Large intestine (tissue), 3 donors: ENCODE results near the gene CCR7. TPM values are rescaled to one million over a fixed set of nuclear protein-coding genes. Genes with fewer than 3 reads are reported as not detected.

ENCODE experiments used
- DNase-seq, 2 donors: peaks; one replicate each; pipeline versions ENCODE4 v3.0.0 to v3.0.0-alpha.2; 2013
- H3K27ac ChIP-seq: one replicate; pipeline ENCODE4 v1.5.1; 2013; ENCODE audit warnings: low read length
- H3K27me3 ChIP-seq: 2 replicates; pipeline ENCODE4 v1.6.1; 2013; ENCODE audit warnings: low read length; ENCODE audit not compliant: control insufficient read depth, insufficient read depth
- H3K36me3 ChIP-seq: 2 replicates; pipeline ENCODE4 v1.6.1; 2013; ENCODE audit warnings: low read length; ENCODE audit not compliant: control insufficient read depth, insufficient read depth
- H3K4me1 ChIP-seq: one replicate; pipeline ENCODE4 v1.6.1; 2013; ENCODE audit warnings: low read length; ENCODE audit not compliant: control insufficient read depth, insufficient read depth
- H3K4me3 ChIP-seq: one replicate; pipeline ENCODE4 v1.5.1; 2013; ENCODE audit warnings: low read length
- H3K9me3 ChIP-seq: one replicate; pipeline ENCODE4 v1.6.1; 2013; ENCODE audit warnings: mild to moderate bottlenecking, low read depth, low read length, moderate library complexity; ENCODE audit not compliant: control insufficient read depth
- WGBS: methylation state at CpG from one replicate; pipeline ENCODE4 v1.1.5; 2013; ENCODE audit warnings: low lambda C conversion rate; ENCODE audit not compliant: insufficient coverage; 5-methylcytosine and 5-hydroxymethylcytosine counted together
- polyA plus RNA-seq: library from polyadenylated mRNA; unstranded; fragments of 120-200 nt; gene quantifications from one replicate; pipeline ENCODE4 v1.2.1, GENCODE V29; 2013

CCR7 gene
- polyA plus RNA-seq, 1 donor: 0.64 TPM

DNA sequence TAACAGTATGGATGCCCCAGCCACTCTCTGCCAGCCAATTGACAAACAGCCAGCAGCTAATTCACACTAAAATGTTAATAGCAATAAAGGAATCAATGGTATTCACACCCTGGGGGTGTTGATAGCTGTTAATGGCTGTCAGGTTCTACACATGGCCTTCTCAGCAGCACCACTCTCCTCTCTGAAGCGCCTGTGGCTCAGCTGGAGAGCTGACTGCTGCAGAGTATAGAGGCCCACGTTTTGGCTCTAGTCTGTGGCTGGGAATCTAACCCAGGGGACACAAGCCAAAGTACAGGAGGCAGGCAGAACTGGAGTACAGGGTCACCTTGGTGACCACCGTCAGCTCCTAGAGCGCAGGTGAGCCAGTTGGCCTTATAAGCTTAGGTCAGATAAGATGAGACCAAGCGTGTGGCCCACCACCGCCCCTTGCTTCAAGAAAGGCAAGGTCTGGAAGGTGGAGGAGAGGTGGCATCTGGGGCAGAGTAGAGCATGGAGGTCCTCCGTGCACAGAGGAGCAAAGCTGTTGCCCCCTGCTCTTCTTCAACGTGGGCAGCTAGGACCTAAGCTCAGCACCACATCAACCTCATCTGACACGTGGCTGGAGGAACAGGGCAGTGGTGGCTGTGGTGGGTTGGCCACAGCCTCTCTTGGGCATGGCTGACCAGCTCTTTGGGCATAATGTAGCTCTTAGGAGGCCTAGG, 25.4 kb downstream of the CCR7 start:
- Histone ChIP-seq H3K4me3 (no peak overlapping the region), H3K27me3 (peaks cover 2% of the 10 kb centered on the region), H3K4me1 (peaks cover 26% of the 10 kb centered on the region), H3K36me3 (no peaks in the 10 kb centered on the region), H3K27ac (no peak overlapping the region), H3K9me3 (no peaks in the 10 kb centered on the region)
- WGBS: no CpG with 5 or more reads among the region's 9 CpGs
- DNase-seq: no peak

DNA sequence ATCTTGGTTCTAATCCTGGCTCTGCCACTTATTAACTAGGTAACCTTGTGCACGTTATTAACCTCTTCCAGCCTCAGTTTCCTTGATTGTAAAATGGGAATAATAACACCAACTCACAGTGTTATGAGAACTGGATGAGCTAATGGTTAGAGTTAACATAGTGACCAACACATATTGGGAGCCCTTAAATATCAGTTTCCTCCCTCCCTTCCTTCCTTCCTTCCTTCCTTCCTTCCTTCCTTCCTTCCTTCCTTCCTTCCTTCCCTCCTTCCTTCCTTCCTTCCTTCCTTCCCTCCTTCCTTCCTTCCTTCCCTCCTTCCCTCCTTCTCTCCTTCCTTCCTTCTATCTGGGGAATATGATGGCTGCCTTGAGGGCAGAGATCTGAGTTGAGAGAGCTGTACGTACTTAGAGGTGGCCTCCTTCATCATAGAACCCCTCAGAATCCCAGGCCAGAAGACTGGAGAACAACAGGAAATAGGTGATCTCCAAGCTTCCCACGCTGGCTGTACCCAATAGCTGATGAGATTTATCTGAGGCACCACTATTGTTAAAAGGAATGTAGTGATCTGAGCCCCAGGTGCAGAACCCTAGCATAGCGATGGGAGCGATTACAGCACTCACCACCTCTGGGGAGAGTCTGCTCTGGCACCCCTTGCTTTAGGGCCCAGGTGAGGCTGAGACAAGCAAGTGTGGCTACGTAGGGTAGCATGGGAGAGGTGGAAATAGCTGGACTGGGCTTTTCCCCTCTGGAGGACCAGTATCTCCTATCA, 26.2 kb downstream of the CCR7 start:
- WGBS: 80% methylated on average over 1 of the region's 6 CpGs
- DNase-seq: no peak
- H3K27me3 ChIP-seq: peaks cover 2% of the 10 kb centered on the region
- no peaks in the 10 kb centered on the region for H3K9me3 ChIP-seq
- H3K36me3 ChIP-seq: no peaks in the 10 kb centered on the region
- H3K27ac ChIP-seq: no peak overlapping the region
- H3K4me1 ChIP-seq: peaks cover 26% of the 10 kb centered on the region
- no peak overlapping the region for H3K4me3 ChIP-seq

DNA sequence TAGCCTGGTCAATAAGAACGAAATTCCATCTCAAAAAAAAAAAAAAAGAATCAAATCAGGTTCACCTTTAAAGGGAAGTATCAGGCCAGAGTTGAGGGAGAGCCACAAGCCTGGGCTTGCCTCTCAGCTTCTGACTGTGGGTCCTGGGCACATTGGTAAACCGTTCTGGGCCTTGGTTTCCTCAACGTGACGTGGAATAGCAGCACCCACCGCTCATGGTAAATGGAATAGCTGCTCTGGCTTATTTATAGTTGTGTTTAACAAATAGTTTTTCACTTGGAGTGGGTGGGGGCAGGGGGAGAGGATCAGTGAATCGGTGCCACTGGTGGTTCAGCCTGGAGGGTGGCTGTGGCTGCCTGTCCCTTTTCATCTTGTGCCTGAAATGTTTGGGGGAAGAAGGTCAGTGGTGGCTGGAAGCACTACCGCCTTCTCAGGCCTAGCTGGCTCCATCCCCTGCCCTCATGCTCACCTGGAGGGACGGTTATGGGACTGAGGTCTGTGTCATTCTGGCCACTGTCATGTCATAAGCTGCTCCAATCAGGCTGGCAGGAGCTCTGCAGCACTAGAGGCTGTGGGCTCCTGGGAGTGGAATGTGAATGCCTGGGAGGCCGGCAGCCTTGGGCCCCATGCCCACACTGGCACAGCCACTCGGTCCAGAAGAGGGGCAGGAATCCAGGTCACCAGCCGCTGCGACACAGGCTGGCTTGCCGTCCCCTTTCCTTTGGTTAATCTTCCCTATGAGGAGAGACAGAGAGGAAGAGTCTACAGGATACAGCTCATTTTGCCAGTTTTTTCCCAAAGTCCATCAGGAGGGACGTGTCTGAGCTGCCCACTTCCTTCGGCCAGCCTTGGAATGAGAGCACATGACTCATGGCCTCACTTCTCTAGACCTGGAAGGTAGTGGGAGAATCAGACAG, 27.0 kb downstream of the CCR7 start:
- peaks cover 28% of the 10 kb centered on the region for H3K4me1 ChIP-seq
- H3K36me3 ChIP-seq: no peaks in the 10 kb centered on the region
- no peaks in the 10 kb centered on the region for H3K9me3 ChIP-seq
- H3K27me3 ChIP-seq: peaks cover 2% of the 10 kb centered on the region
- no peak overlapping the region for H3K27ac ChIP-seq
- WGBS: no CpG with 5 or more reads among the region's 15 CpGs
- H3K4me3 ChIP-seq: no peak overlapping the region
- no peak for DNase-seq

DNA sequence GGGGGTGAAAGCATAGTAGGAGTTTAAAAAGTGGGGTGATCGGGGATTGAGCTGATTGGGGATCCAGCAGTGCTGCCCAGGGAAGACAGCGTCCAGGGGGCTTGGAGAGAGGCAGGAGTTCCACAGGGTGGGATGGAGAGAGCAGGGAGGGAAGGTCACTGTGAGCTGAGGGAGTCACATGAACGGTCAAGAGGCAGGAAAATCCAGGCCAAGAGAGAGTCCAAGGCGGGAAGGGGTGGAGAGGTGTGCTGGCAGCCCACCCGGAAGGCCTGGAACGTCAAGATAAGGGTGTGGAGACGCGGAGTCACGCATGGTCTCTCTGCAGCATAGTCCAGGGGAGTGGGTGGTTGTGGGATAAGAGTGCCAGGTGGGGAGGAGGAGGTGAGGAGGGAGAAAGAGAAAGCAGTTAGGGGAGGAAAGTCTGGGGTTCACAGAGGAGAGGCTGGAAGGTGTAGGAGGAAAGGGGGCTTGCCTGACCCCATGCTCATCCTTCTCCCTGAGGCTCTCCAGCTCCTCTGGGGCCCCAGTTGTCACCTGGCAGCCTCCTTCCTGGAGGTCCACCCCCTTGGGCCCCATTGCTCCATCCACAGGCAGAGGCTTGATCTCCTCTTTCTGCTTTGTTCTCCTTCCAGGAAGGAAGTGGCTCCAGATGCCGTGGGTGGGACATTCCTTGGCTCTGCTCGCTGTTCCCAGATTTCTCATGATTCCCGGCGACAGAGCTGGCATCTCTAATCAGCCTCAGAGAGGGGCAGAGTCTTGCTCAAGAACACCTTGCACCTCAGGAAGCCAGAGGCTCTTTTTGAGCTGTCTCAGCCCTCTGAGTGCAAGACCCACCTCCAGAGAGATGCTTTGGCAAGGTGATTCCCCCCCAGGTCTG, 28.7 kb downstream of the CCR7 start:
- no CpG with 5 or more reads among the region's 13 CpGs for WGBS
- H3K27me3 ChIP-seq: peaks cover 2% of the 10 kb centered on the region
- DNase-seq: no peak

DNA sequence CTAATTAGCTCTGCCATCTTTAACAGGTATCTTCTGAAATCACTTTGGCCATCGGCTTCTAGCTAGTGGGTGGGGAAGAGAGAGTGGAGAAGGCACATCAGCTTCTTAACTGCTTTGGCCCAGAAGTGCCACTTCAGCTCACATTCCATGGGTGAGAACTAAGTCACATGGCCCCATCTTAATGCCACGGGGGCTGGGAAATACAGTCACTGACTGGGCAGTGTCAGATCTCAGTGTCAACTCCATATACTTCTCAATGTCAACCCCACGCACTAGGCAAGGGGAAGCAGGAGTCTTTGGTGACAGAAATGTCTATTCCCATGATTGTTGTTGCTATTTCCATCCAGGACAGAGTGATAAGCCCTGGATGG, 29.4 kb downstream of the CCR7 start:
- DNase-seq: no peak
- H3K4me3 ChIP-seq: no peak overlapping the region
- H3K27ac ChIP-seq: no peak overlapping the region
- H3K4me1 ChIP-seq: peaks cover 15% of the 10 kb centered on the region
- peaks cover 2% of the 10 kb centered on the region for H3K27me3 ChIP-seq
- no peaks in the 10 kb centered on the region for H3K9me3 ChIP-seq
- no peaks in the 10 kb centered on the region for H3K36me3 ChIP-seq
- WGBS: no CpG with 5 or more reads among the region's 3 CpGs

More for the DNA sequence above, 28.7 kb downstream of the CCR7 start:
- no peaks in the 10 kb centered on the region for H3K9me3 ChIP-seq
- no peak overlapping the region for H3K4me3 ChIP-seq
- H3K27ac ChIP-seq: no peak overlapping the region
- peaks cover 22% of the 10 kb centered on the region for H3K4me1 ChIP-seq
- no peaks in the 10 kb centered on the region for H3K36me3 ChIP-seq

DNA sequence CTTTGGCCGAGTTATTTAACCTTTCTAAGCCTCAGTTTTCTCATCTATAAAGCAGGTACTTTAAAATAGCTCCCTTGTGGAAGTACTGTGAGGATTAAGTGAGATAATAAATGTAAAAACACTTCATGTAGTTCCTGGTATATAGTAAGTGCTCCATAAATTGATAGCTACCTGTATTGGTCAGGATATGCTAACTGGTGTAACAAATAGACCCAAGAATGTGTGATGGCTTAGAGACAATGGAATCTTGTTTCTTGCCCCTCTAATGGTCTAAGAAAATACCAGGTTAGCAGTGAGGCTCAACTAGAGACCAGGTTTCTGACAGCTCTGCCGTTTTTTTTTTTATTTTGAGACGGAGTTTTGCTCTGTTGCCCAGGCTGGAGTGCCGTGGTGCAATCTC, 29.8 kb downstream of the CCR7 start:
- no peak overlapping the region for H3K27ac ChIP-seq
- WGBS: no CpG with 5 or more reads among the region's 4 CpGs
- H3K4me1 ChIP-seq: peaks cover 11% of the 10 kb centered on the region
- peaks cover 2% of the 10 kb centered on the region for H3K27me3 ChIP-seq
- no peaks in the 10 kb centered on the region for H3K9me3 ChIP-seq
- H3K4me3 ChIP-seq: no peak overlapping the region
- H3K36me3 ChIP-seq: no peaks in the 10 kb centered on the region
- DNase-seq: no peak

DNA sequence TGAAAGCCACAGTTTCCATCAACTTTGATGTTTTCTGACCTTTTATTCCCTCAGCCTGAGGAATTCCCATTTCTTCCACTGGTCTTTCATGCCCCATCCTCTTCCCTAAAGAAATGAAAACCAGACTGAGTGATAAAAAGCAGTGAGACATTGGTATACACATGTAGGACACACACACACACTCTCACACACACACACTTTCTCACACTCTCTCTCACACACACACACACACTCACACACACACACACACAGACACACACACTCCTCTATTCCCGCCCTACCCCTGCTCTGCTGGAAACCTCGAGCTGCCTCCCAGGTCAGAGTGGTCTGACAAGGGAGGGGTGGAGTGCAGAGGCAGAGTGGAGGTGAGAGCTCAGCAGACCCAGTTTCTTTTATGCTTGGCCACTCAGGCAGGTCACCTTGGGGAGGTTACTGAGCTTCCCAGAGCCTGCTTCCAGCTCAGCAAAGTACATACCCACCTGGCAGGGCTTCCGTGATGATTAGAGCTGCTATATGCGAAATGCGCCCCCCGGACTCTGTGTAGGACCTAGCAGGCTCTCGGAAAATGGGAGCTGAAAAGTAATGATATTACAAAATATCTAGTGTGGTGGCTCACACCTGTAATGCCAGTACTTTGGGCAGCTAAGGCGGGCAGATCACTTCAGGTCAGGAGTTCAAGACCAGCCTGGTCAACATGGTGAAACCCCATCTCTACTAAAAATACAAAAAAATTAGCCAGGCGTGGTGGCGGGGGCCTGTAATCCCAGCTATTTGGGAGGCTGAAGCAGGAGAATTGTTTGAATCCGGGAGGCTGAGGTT, 30.7 kb downstream of the CCR7 start:
- DNase-seq: no peak
- H3K27me3 ChIP-seq: peaks cover 2% of the 10 kb centered on the region
- WGBS: no CpG with 5 or more reads among the region's 11 CpGs
- peaks cover 11% of the 10 kb centered on the region for H3K4me1 ChIP-seq
- no peaks in the 10 kb centered on the region for H3K36me3 ChIP-seq
- no peak overlapping the region for H3K4me3 ChIP-seq
- H3K9me3 ChIP-seq: no peaks in the 10 kb centered on the region
- H3K27ac ChIP-seq: no peak overlapping the region

DNA sequence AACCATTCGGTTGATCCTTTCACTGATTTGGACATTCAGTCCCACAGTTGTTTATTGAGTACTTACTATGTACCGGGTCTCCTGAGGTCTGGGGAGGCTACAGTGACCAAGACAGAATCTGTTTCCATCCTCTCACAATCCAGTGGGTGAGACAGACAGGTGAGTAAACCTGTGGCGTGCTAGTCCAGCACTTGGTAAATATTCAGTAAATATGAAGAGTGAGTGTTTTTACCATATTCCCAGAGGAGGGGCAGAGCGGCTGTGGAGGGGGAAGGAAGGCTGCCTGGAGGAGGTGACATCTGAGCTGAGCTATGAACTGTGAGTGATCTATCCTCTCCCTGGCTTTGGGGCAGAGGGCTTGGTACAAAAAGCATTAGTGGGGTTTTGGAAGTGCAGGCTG, 31.4 kb downstream of the CCR7 start:
- Histone ChIP-seq H3K36me3 (no peaks in the 10 kb centered on the region), H3K9me3 (no peaks in the 10 kb centered on the region), H3K27ac (no peak overlapping the region), H3K4me3 (no peak overlapping the region), H3K27me3 (peaks cover 2% of the 10 kb centered on the region), H3K4me1 (peaks cover 11% of the 10 kb centered on the region)
- no peak for DNase-seq
- WGBS: no CpG with 5 or more reads among the region's 4 CpGs

DNA sequence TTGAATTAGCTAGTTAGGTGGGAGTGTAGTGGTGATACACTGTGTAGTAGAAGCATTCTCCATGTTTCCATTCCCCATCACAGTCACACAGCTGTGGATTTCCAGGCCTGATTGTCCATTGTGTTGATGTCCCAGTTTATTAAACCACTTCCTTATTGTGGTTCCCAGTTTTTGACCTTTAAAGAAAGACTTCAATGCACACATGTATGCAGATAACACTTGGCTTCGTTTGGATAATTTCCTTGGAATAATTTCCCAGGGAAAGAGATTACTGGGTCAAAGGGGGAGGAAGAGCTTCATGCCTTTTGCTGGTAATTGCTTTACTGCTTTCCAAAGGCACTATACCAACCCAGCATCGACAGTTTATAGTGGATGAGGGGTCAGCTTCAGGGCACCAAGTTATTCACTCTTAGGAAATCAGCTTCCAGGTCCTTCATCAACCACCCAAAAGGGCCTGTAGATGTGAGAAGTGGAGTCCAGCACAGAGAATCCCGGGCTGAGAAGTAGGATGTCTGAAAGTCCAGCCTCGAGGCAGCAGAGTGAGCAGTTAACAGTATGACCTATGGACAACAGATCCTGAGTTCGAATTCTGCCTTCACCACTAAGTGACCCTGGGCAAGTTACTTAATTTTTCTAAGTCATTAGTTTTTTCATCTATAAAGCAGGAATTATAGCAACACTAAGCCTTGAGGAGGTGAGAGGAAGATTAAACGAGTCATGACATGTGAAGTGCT, 32.6 kb downstream of the CCR7 start:
- no peaks in the 10 kb centered on the region for H3K36me3 ChIP-seq
- peaks cover 11% of the 10 kb centered on the region for H3K4me1 ChIP-seq
- WGBS: 0% methylated on average over 1 of the region's 6 CpGs
- H3K4me3 ChIP-seq: no peak overlapping the region
- H3K9me3 ChIP-seq: no peaks in the 10 kb centered on the region
- H3K27ac ChIP-seq: peak overlapping the region; percentile 15
- H3K27me3 ChIP-seq: peaks cover 2% of the 10 kb centered on the region
- peak in 1 of 2 donors; percentile 60 for DNase-seq
